Hypothalamus (tissue), 51 donors: ENCODE data around the gene HSPA14.
"Not testable (repeated sequence)": the region's sequence is repeated elsewhere in the genome, so short reads cannot be mapped to it uniquely, and the experiment has no call there.

Source experiments
- DNase-seq, 51 donors: peaks; one replicate each; lab custom pipeline; 2025; lab: John Stamatoyannopoulos, UW

The HSPA14 gene

DNA sequence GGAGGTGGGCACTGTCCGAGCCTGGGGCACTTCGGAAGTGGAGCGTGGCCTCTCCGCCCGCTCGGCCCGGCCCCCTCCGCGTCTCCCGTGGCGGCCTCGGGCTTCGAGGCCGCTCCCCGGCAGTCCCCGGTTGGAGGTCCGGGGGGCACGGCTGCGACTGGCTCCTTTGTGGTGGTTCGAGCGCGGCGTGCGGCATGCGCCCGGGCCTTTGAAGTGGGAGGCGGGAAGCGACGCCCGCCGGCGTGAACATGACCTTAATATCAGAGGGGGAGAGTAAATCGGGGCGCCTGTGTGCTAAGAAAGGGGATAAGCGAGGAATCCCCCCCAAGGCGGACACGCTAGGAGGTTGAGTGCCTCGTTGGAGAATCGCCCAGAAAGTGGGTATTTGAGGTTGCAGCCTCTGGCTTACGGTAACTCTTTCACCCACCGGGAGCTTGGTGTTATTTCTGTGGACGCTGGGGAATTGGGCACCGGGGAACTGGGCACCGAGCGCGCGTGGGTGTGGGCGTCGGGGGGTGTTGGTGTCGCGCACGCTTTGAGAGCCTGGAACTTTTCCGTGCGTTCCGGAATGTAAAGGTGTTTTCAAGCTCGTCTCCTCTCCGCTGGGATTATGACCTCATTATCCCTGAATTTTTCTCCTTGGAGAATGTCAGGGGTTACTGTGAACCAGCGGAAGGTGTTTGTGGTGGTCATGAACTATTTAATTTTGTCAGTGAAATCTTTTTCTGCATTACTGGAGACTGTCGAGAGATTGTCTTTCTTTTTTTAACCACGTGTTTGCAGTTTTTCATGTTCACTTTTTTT is 41.2 kb downstream of the HSPA14 start:
- DNase-seq: peak in 12 of 51 donors; percentile 10 to 62 (median 33)

DNA sequence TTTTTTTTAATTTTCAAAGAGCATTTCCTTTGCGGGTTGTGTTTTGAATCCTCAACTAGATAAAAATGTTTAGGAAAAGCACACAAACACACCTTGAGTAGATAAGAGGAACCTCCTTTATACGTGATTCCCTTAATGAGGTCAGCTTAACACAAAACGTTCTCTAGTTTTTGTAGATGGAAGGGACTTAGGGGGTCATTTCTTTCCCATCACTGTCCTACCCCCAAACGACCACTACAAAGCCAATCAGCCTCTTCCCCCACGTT is 41.8 kb downstream of the HSPA14 start:
- DNase-seq: no peak

GRCh38 chr10:14880229-14880628 is 42.1 kb downstream of the HSPA14 start:
- DNase-seq: no peak

- no peak for DNase-seq
Observed at GRCh38 chr10:14884082-14884481, 46.0 kb downstream of the HSPA14 start.

- no peak for DNase-seq
Observed at GRCh38 chr10:14889318-14889717, 51.2 kb downstream of the HSPA14 start.

DNA sequence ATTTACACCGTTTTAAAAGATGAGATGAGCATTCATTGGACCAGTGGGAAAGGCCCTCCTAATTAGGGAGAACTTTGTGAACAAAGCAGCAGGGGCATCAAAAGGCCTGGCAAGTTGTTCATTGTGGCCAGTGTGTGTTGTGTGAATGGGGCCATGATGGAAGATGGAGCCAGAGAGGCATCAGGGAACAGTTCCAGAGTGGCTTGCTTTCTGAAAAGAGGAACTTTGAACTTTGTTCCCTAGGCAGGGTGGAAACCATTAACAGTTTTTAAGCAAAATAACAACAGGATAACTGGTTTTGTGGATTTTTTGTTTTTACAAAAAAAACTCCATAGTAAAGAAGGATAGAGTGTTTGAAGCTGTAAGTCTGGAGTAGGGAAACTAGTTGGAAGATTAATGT is 53.0 kb downstream of the HSPA14 start:
- no peak for DNase-seq

GRCh38 chr10:14904316-14904732 is 66.2 kb downstream of the HSPA14 start:
- DNase-seq: peak in 1 of 51 donors; percentile 2

- no peak for DNase-seq
Observed at GRCh38 chr10:14904864-14905263, 66.8 kb downstream of the HSPA14 start.

GRCh38 chr10:14905890-14906289 is 67.8 kb downstream of the HSPA14 start:
- DNase-seq: no peak

GRCh38 chr10:14906765-14907164 is 68.7 kb downstream of the HSPA14 start:
- no peak for DNase-seq

- not testable (repeated sequence) for DNase-seq
Observed at GRCh38 chr10:14907591-14907990, 69.5 kb downstream of the HSPA14 start.

- DNase-seq: no peak
Observed at GRCh38 chr10:14909101-14909500, 71.0 kb downstream of the HSPA14 start.

DNA sequence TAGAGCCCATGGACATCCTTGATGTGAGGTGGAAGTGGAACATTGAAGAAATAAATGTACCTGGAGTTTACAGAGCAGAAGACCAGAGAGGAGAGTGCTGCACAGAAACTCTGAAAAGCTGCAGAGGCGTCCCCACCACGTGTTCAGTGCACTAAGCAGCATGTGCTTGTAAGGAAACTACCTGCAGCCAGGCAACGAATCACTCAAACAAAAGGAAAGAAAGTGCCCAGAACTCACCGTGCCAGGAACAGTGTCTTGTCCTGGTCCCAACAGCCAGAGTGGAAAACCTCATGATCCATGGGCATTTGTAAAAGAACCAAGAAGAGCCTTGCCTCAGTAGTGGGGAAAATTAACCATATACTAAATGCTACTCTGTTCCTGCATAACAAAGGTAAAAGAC is 72.8 kb downstream of the HSPA14 start:
- no peak for DNase-seq

DNA sequence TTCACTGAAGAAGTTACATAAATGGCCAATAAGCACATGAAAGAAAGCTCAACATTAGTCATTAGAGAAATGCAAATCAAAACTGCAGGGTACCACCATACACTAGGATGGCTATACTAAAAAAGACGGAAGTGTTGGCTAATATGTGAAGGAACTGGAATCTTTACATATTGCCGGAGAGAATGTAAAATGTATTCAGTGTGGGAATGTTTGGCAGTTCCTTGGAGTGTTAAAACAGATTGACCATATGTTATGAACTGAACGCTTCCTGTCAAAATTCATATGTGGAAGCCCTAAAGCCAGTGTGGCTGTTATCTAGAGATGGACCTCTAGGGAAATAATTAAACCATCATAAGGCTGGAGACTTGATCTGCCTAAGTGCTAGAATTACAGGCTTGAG is 73.7 kb downstream of the HSPA14 start:
- no peak for DNase-seq

DNA sequence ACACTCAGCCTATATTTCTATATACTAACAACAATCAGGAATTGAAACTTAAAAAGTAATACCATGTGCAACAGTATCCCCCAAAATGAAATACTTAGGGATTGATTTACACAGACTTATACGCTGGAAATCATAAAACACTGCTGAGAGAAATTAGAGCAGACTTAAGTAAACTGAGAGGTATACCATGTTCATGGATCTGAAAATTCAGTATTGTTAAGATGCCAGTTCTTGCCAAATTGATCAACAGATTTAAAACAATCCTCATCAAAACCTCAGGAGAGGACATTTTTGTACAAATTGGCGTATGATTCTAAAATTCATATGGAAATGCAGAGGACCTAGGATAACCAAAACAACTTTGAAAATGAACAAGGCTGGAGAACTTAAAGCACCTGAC is 78.5 kb downstream of the HSPA14 start:
- no peak for DNase-seq

DNA sequence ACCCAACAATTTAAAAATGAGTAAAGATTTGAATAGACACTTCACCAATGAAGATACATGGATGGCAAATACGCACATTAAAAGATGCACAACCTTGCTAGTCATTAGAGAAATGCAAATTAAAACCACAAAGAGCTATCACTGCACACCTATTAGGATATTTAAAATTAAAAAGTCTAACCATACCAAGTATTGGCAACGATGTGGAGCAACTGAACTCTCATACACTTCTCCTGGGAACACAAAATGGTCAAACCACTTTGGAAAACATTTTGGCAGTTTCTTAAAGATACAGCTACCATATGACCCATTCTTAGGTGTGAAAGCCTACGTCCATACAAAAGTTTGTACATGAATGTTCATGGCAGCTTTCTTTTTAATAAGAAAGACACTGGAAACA is 79.7 kb downstream of the HSPA14 start:
- no peak for DNase-seq

GRCh38 chr10:14918964-14919363 is 80.9 kb downstream of the HSPA14 start:
- no peak for DNase-seq
